HG02884 (cell line): ENCODE data around the gene YIF1A.

Experiments
- ATAC-seq: cut with Tn5 transposase; IDR thresholded peaks from one replicate; pipeline ENCODE4 v1.9.1; 2021; ENCODE audit warnings: mild to moderate bottlenecking, moderate library complexity; ENCODE audit not compliant: unreplicated experiment

The YIF1A gene

GRCh38 chr11:66248903-66249302 is 40.0 kb downstream of the YIF1A start:
- no peak for ATAC-seq

GRCh38 chr11:66247801-66248200 is 41.1 kb downstream of the YIF1A start:
- no peak for ATAC-seq

- ATAC-seq = no peak
These were observed 41.6 kb downstream of the YIF1A start for GRCh38 chr11:66247295-66247694.

GRCh38 chr11:66243782-66244535 is 45.0 kb downstream of the YIF1A start:
- no peak for ATAC-seq

GRCh38 chr11:66242095-66242765 is 46.7 kb downstream of the YIF1A start:
- no peak for ATAC-seq

GRCh38 chr11:66240781-66241136 is 48.2 kb downstream of the YIF1A start:
- no peak for ATAC-seq

DNA sequence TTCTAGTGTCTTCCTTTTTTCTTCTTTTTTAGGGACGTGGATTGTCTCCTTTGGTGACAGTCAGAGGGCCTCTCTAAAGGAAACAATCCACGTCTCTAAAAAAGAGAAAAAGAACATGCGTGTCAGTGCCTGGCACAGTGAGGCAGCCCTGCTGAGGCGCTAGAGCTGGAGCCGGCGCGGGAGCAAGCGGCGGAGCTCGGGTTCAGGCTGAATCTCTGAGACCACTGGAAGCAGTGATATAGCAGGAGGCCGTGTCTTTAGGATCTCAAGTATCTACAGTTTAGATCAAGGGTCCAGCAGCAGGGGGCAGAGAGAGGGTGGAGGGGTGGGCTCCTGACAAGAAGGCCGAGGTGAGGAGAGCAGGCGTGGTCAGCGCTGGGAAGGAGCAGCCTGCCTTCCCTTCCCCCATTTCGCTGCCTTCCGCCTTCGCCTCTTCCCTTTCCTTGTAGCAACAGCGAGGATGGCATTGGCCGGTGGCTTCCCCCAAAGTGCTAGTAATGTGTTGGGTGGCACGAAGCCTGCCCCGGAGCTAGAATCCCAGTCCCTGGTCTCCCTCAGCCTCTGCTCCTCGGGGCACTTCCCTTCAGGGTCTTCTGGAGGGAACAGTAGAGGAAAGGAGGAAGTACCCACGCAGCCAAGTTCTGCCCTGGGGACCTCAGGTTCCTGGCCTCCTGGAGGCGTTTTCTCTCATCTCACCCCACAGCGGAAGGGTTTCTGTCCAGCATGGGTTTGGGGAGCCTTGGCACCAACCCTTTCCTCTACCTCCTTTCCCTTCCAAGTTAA is 48.8 kb downstream of the YIF1A start:
- no peak for ATAC-seq

DNA sequence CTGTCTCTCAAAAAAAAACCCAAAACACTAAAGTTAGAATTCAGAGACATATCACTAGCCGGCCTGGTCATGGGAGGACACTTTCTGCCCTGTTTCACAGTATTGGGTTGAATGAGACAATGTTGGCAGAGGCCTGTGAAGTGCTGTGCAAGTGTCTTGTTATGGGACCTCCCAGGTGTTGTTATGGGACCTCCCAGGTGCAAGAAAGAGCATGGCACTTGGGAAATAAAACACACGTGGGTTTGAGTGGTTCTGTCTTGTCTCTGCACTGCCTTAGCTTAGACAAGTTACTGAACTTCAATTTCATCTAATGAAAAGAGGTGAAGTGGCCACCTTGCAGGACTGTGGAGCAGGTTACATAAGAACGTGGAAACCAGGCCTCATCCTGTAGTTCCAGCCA is 49.4 kb downstream of the YIF1A start:
- ATAC-seq = no peak

DNA sequence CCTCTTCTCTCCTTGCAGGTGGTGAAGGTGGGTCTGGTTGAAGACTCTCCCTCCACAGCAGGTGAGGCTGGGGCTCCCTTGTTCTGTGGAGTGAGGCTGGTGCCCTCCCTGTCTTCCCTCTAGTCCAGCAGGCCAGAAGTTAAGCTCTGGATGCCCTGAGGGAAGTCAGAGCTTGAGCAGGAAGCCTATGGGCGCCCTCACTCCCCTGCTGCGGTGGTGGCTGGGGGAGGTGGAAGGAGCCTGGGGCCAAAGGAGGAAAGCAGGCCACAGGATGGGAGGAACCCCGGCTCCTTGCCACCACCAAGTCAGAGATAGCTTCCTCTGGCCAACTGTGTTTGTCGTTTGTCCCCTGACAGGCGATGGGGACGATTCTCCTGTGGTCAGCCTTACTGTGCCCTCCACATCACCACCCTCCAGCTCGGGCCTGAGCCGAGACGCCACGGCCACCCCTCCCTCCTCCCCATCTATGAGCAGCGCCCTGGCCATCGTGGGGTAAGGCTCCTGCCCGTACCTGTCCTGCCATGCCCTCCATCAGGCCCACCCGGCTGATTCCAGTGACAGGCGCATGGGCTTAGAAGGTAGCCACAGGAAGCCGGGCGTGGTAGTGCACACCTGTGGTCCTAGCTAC is 50.0 kb downstream of the YIF1A start:
- no peak for ATAC-seq

- no peak for ATAC-seq
These were observed 51.1 kb downstream of the YIF1A start for GRCh38 chr11:66237867-66238266.

DNA sequence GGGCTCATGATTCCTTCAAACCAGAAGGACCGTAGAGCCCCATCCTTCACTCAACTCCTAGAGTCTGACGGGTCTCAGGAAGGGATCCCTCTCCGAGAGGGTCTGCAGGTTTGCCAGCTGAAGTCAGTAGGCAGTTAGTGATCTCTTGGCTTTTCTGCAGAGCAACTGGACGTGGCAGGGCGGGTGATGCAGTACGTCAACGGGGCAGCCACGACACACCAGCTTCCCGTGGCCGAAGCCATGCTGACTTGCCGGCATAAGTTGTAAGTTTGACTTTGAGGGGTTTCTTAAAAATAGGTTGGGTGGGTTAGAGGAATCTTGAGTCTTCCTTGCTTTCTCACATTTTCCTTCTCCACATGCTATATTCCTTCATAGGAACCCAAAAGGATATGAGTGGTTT is 53.8 kb downstream of the YIF1A start:
- no peak for ATAC-seq
